Bone marrow (tissue), 2 donors: ENCODE results near the gene MYH14.

Experiments
- DNase-seq, 2 donors: peaks; one replicate each; lab custom pipeline; 2025; lab: John Stamatoyannopoulos, UW

Gene MYH14

GRCh38 chr19:50195224-50195623, 8.2 kb upstream of the MYH14 start:
- no peak for DNase-seq

- DNase-seq: no peak
Observed at GRCh38 chr19:50196322-50196932, 7.0 kb upstream of the MYH14 start.

- DNase-seq: no peak
Observed at GRCh38 chr19:50197348-50197747, 6.1 kb upstream of the MYH14 start.

- no peak for DNase-seq
Observed at GRCh38 chr19:50198431-50199258, 4.8 kb upstream of the MYH14 start.

GRCh38 chr19:50199259-50199555, 4.2 kb upstream of the MYH14 start:
- no peak for DNase-seq

GRCh38 chr19:50202386-50202785, 1.0 kb upstream of the MYH14 start:
- DNase-seq: no peak

GRCh38 chr19:50202962-50203280, 501 bp upstream of the MYH14 start:
- no peak for DNase-seq

GRCh38 chr19:50204081-50204428, 633 bp downstream of the MYH14 start:
- no peak for DNase-seq

- no peak for DNase-seq
Observed at GRCh38 chr19:50204811-50205675, 1.6 kb downstream of the MYH14 start.

GRCh38 chr19:50205681-50206138, 2.3 kb downstream of the MYH14 start:
- DNase-seq: no peak

- no peak for DNase-seq
Observed at GRCh38 chr19:50206191-50206590, 2.8 kb downstream of the MYH14 start.

GRCh38 chr19:50207730-50208129, 4.3 kb downstream of the MYH14 start:
- DNase-seq: no peak

GRCh38 chr19:50209131-50209530, 5.7 kb downstream of the MYH14 start:
- no peak for DNase-seq

- DNase-seq: no peak
Observed at GRCh38 chr19:50210425-50210824, 7.0 kb downstream of the MYH14 start.

GRCh38 chr19:50213925-50214324, 10.5 kb downstream of the MYH14 start:
- no peak for DNase-seq

- DNase-seq: no peak
Observed at GRCh38 chr19:50214699-50215543, 11.5 kb downstream of the MYH14 start.

GRCh38 chr19:50215820-50216219, 12.4 kb downstream of the MYH14 start:
- DNase-seq: no peak

- DNase-seq: no peak
Observed at GRCh38 chr19:50221087-50221486, 17.7 kb downstream of the MYH14 start.

GRCh38 chr19:50222691-50223438, 19.4 kb downstream of the MYH14 start:
- DNase-seq: no peak

GRCh38 chr19:50223439-50223716, 20.0 kb downstream of the MYH14 start:
- no peak for DNase-seq

- no peak for DNase-seq
Observed at GRCh38 chr19:50224986-50225747, 21.7 kb downstream of the MYH14 start.
